Hepatocyte (in vitro differentiated cells): ENCODE measurements around the gene ALOX15.

Source experiments
- EZH2 ChIP-seq: fragments of 200-600 bp; sonication (generic); IDR thresholded peaks from 2 replicates; pipeline ENCODE4 v1.6.1; 2016; ENCODE audit warnings: antibody characterized with exemption, mild to moderate bottlenecking, borderline replicate concordance
- EZH2phosphoT487 ChIP-seq: fragments of 200-600 bp; sonication (generic); IDR thresholded peaks from one replicate; pipeline ENCODE4 v1.6.1; 2018; ENCODE audit warnings: antibody characterized with exemption, mild to moderate bottlenecking, low read depth, moderate library complexity; ENCODE audit not compliant: unreplicated experiment, severe bottlenecking

GRCh38 chr17:4635823-4636375 lies 5.6 kb downstream of the ALOX15 start:
- TF ChIP-seq EZH2 (no peak), EZH2phosphoT487 (no peak)
